ENCODE results near the gene TFEC.
"Not testable (repeated sequence)": the region's sequence is repeated elsewhere in the genome, so short reads cannot be mapped to it uniquely, and the experiment has no call there.

TFEC gene

GRCh38 chr7:116030651-116031276 lies at the start of gene TFEC:
Gene TFEC (minus strand): TSS chr7:116030763. CDS start chr7:115984441, 46,322 bp downstream.
- H3K36me3 ChIP-seq (ENCODE audit: control insufficient read depth, low read depth, low read length), result no peaks in the 10 kb centered on the region

GRCh38 chr7:116075351-116076145 lies 45.0 kb upstream of the TFEC start:
- Histone ChIP-seq H3K9me3 (ENCODE audit: control insufficient read depth, low read depth, low read length) (no peaks in the 10 kb centered on the region), H3K27me3 (ENCODE audit: control insufficient read depth, insufficient read depth, low read length) (no peaks in the 10 kb centered on the region), H3K9ac (ENCODE audit: low read length) (no peak overlapping the region), H3K36me3 (ENCODE audit: control insufficient read depth, low read depth, low read length) (no peaks in the 10 kb centered on the region), H3K4me3 (ENCODE audit: low read length) (no peak overlapping the region), H3K27ac (ENCODE audit: low read length) (no peak overlapping the region), H3K4me1 (ENCODE audit: control insufficient read depth, low read depth, low read length) (no peaks in the 10 kb centered on the region)

More at GRCh38 chr7:116030651-116031276, at the start of gene TFEC:
- H3K9ac ChIP-seq (ENCODE audit: low read length), result no peak within 1 kb of the TSS
- no peak within 1 kb of the TSS for H3K4me3 ChIP-seq (ENCODE audit: low read length)
- H3K4me1 ChIP-seq (ENCODE audit: control insufficient read depth, low read depth, low read length), result peaks cover 4% of the 10 kb centered on the region
- no peaks in the 10 kb centered on the region for H3K9me3 ChIP-seq (ENCODE audit: control insufficient read depth, low read depth, low read length)
- H3K27ac ChIP-seq (ENCODE audit: low read length), result no peak within 1 kb of the TSS
- H3K27me3 ChIP-seq (ENCODE audit: control insufficient read depth, insufficient read depth, low read length), result no peaks in the 10 kb centered on the region

GRCh38 chr7:116071629-116072028 lies 41.1 kb upstream of the TFEC start:
- Histone ChIP-seq H3K27me3 (ENCODE audit: control insufficient read depth, insufficient read depth, low read length) (no peaks in the 10 kb centered on the region), H3K9ac (ENCODE audit: low read length) (no peak overlapping the region), H3K27ac (ENCODE audit: low read length) (no peak overlapping the region), H3K9me3 (ENCODE audit: control insufficient read depth, low read depth, low read length) (no peaks in the 10 kb centered on the region), H3K4me3 (ENCODE audit: low read length) (no peak overlapping the region), H3K4me1 (ENCODE audit: control insufficient read depth, low read depth, low read length) (no peaks in the 10 kb centered on the region), H3K36me3 (ENCODE audit: control insufficient read depth, low read depth, low read length) (no peaks in the 10 kb centered on the region)

- no peak overlapping the region for H3K4me3 ChIP-seq (ENCODE audit: low read length)
- H3K36me3 ChIP-seq (ENCODE audit: control insufficient read depth, low read depth, low read length), result no peaks in the 10 kb centered on the region
- H3K27ac ChIP-seq (ENCODE audit: low read length), result no peak overlapping the region
- H3K27me3 ChIP-seq (ENCODE audit: control insufficient read depth, insufficient read depth, low read length), result no peaks in the 10 kb centered on the region
- H3K4me1 ChIP-seq (ENCODE audit: control insufficient read depth, low read depth, low read length), result no peaks in the 10 kb centered on the region
- no peak overlapping the region for H3K9ac ChIP-seq (ENCODE audit: low read length)
- no peaks in the 10 kb centered on the region for H3K9me3 ChIP-seq (ENCODE audit: control insufficient read depth, low read depth, low read length)
Observed at GRCh38 chr7:116064179-116064578, 33.6 kb upstream of the TFEC start.

- Histone ChIP-seq H3K27ac (ENCODE audit: low read length) (no peak overlapping the region), H3K27me3 (ENCODE audit: control insufficient read depth, insufficient read depth, low read length) (no peaks in the 10 kb centered on the region), H3K4me3 (ENCODE audit: low read length) (no peak overlapping the region), H3K9me3 (ENCODE audit: control insufficient read depth, low read depth, low read length) (no peaks in the 10 kb centered on the region), H3K36me3 (ENCODE audit: control insufficient read depth, low read depth, low read length) (no peaks in the 10 kb centered on the region), H3K9ac (ENCODE audit: low read length) (no peak overlapping the region), H3K4me1 (ENCODE audit: control insufficient read depth, low read depth, low read length) (no peaks in the 10 kb centered on the region)
Observed at GRCh38 chr7:116062666-116063065, 32.1 kb upstream of the TFEC start.

GRCh38 chr7:116052006-116052405 lies 21.4 kb upstream of the TFEC start:
- no peak overlapping the region for H3K4me3 ChIP-seq (ENCODE audit: low read length)
- no peak overlapping the region for H3K27ac ChIP-seq (ENCODE audit: low read length)
- H3K36me3 ChIP-seq (ENCODE audit: control insufficient read depth, low read depth, low read length), result no peaks in the 10 kb centered on the region
- H3K27me3 ChIP-seq (ENCODE audit: control insufficient read depth, insufficient read depth, low read length), result no peaks in the 10 kb centered on the region
- peaks cover 1% of the 10 kb centered on the region for H3K9me3 ChIP-seq (ENCODE audit: control insufficient read depth, low read depth, low read length)
- no peak overlapping the region for H3K9ac ChIP-seq (ENCODE audit: low read length)
- no peaks in the 10 kb centered on the region for H3K4me1 ChIP-seq (ENCODE audit: control insufficient read depth, low read depth, low read length)

- not testable (repeated sequence) for H3K36me3 ChIP-seq (ENCODE audit: control insufficient read depth, low read depth, low read length); H3K27me3 ChIP-seq (ENCODE audit: control insufficient read depth, insufficient read depth, low read length)
Observed at GRCh38 chr7:116047261-116047660, 16.7 kb upstream of the TFEC start.

GRCh38 chr7:116045532-116045931 lies 15.0 kb upstream of the TFEC start:
- H3K27me3 ChIP-seq (ENCODE audit: control insufficient read depth, insufficient read depth, low read length), result no peaks in the 10 kb centered on the region
- no peak overlapping the region for H3K4me3 ChIP-seq (ENCODE audit: low read length)
- H3K27ac ChIP-seq (ENCODE audit: low read length), result no peak overlapping the region
- H3K36me3 ChIP-seq (ENCODE audit: control insufficient read depth, low read depth, low read length), result no peaks in the 10 kb centered on the region
- H3K9me3 ChIP-seq (ENCODE audit: control insufficient read depth, low read depth, low read length), result peaks cover 7% of the 10 kb centered on the region
- H3K4me1 ChIP-seq (ENCODE audit: control insufficient read depth, low read depth, low read length), result no peaks in the 10 kb centered on the region
- no peak overlapping the region for H3K9ac ChIP-seq (ENCODE audit: low read length)

More at GRCh38 chr7:116047261-116047660, 16.7 kb upstream of the TFEC start:
- not testable (repeated sequence) for H3K4me3 ChIP-seq (ENCODE audit: low read length); H3K9me3 ChIP-seq (ENCODE audit: control insufficient read depth, low read depth, low read length); H3K4me1 ChIP-seq (ENCODE audit: control insufficient read depth, low read depth, low read length); H3K27ac ChIP-seq (ENCODE audit: low read length); H3K9ac ChIP-seq (ENCODE audit: low read length)

GRCh38 chr7:116041615-116042014 lies 11.1 kb upstream of the TFEC start:
- Histone ChIP-seq H3K27ac (ENCODE audit: low read length) (no peak overlapping the region), H3K9me3 (ENCODE audit: control insufficient read depth, low read depth, low read length) (peaks cover 3% of the 10 kb centered on the region), H3K4me3 (ENCODE audit: low read length) (no peak overlapping the region), H3K36me3 (ENCODE audit: control insufficient read depth, low read depth, low read length) (no peaks in the 10 kb centered on the region), H3K9ac (ENCODE audit: low read length) (no peak overlapping the region), H3K4me1 (ENCODE audit: control insufficient read depth, low read depth, low read length) (no peaks in the 10 kb centered on the region), H3K27me3 (ENCODE audit: control insufficient read depth, insufficient read depth, low read length) (no peaks in the 10 kb centered on the region)

- Histone ChIP-seq H3K9ac (ENCODE audit: low read length) (no peak overlapping the region), H3K4me1 (ENCODE audit: control insufficient read depth, low read depth, low read length) (no peaks in the 10 kb centered on the region), H3K9me3 (ENCODE audit: control insufficient read depth, low read depth, low read length) (no peaks in the 10 kb centered on the region), H3K4me3 (ENCODE audit: low read length) (no peak overlapping the region), H3K36me3 (ENCODE audit: control insufficient read depth, low read depth, low read length) (no peaks in the 10 kb centered on the region), H3K27ac (ENCODE audit: low read length) (no peak overlapping the region), H3K27me3 (ENCODE audit: control insufficient read depth, insufficient read depth, low read length) (no peaks in the 10 kb centered on the region)
Observed at GRCh38 chr7:116037401-116037800, 6.8 kb upstream of the TFEC start.

- no peak overlapping the region for H3K27ac ChIP-seq (ENCODE audit: low read length)
- H3K36me3 ChIP-seq (ENCODE audit: control insufficient read depth, low read depth, low read length), result no peaks in the 10 kb centered on the region
- H3K4me1 ChIP-seq (ENCODE audit: control insufficient read depth, low read depth, low read length), result peaks cover 4% of the 10 kb centered on the region
- no peak overlapping the region for H3K4me3 ChIP-seq (ENCODE audit: low read length)
- no peak overlapping the region for H3K9ac ChIP-seq (ENCODE audit: low read length)
- H3K9me3 ChIP-seq (ENCODE audit: control insufficient read depth, low read depth, low read length), result no peaks in the 10 kb centered on the region
- H3K27me3 ChIP-seq (ENCODE audit: control insufficient read depth, insufficient read depth, low read length), result no peaks in the 10 kb centered on the region
Observed at GRCh38 chr7:116034411-116034810, 3.8 kb upstream of the TFEC start.

- Histone ChIP-seq H3K4me3 (ENCODE audit: low read length) (no peak overlapping the region), H3K27ac (ENCODE audit: low read length) (no peak overlapping the region), H3K36me3 (ENCODE audit: control insufficient read depth, low read depth, low read length) (no peaks in the 10 kb centered on the region), H3K9ac (ENCODE audit: low read length) (no peak overlapping the region), H3K4me1 (ENCODE audit: control insufficient read depth, low read depth, low read length) (peaks cover 4% of the 10 kb centered on the region), H3K27me3 (ENCODE audit: control insufficient read depth, insufficient read depth, low read length) (no peaks in the 10 kb centered on the region), H3K9me3 (ENCODE audit: control insufficient read depth, low read depth, low read length) (no peaks in the 10 kb centered on the region)
Observed at GRCh38 chr7:116032886-116033285, 2.3 kb upstream of the TFEC start.

Measured in iPS-18a (cell line).